CD4-positive, alpha-beta memory T cell (primary cell): ENCODE results near the gene RIPK1. TPM values are rescaled to one million over a fixed set of nuclear protein-coding genes. Genes with fewer than 3 reads are reported as not detected.

Experiments used
- CTCF ChIA-PET: fragments of 350-600 bp; sonication (Branson Sonifier 250); formaldehyde crosslinking; loops from one replicate; lab custom pipeline; 2021; ENCODE audit warnings: inconsistent platforms; ENCODE audit not compliant: partially characterized antibody; lab: Charles Lee
- POLR2A ChIA-PET: fragments of 350-600 bp; sonication (Branson Sonifier 250); formaldehyde crosslinking; loops from one replicate; lab custom pipeline; 2021; ENCODE audit not compliant: partially characterized antibody; lab: Charles Lee
- DNase-seq, 5 donors: peaks; one replicate each; pipeline versions ENCODE4 v3.0.0 to v3.0.0-alpha.2; 2020 to 2022; ENCODE audit warnings: mixed read lengths in 1 of 5
- H3K27ac ChIP-seq: one replicate; pipeline ENCODE4 v1.7.0; 2013; ENCODE audit warnings: low read depth, low read length
- H3K27me3 ChIP-seq: 2 replicates; pipeline ENCODE4 v1.7.0; 2013; ENCODE audit warnings: mild to moderate bottlenecking, low read length, moderate library complexity; ENCODE audit not compliant: insufficient read depth
- H3K36me3 ChIP-seq: 2 replicates; pipeline ENCODE4 v1.7.0; 2013; ENCODE audit warnings: mild to moderate bottlenecking, low read length, moderate library complexity; ENCODE audit not compliant: insufficient read depth
- H3K4me1 ChIP-seq: 2 replicates; pipeline ENCODE4 v1.7.0; 2013; ENCODE audit warnings: mild to moderate bottlenecking, low read length, moderate library complexity; ENCODE audit not compliant: insufficient read depth
- H3K4me3 ChIP-seq, 2 donors: one replicate each; pipeline ENCODE4 v1.7.0; 2013; ENCODE audit warnings: low read length in 2 of 2, mild to moderate bottlenecking in 1 of 2
- H3K9me3 ChIP-seq, 2 donors: one replicate each; pipeline ENCODE4 v1.7.0; 2013; ENCODE audit warnings: low read length in 2 of 2, control low read depth in 1 of 2; ENCODE audit not compliant: control insufficient read depth in 1 of 2
- H3K27ac Mint-ChIP-seq, 7 donors: one replicate each; pipeline ENCODE4 v1.8.0; 2020 to 2021; ENCODE audit warnings: mixed read lengths in 7 of 7, mild to moderate bottlenecking in 6 of 7, inconsistent platforms in 3 of 7, moderate library complexity in 3 of 7
- H3K27me3 Mint-ChIP-seq, 2 donors: one replicate each; pipeline ENCODE4 v1.8.0; 2020 to 2021; ENCODE audit warnings: mixed read lengths in 2 of 2
- H3K36me3 Mint-ChIP-seq, 2 donors: one replicate each; pipeline ENCODE4 v1.8.0; 2020 to 2021; ENCODE audit warnings: mixed read lengths in 2 of 2, inconsistent platforms in 1 of 2, mild to moderate bottlenecking in 1 of 2
- H3K4me1 Mint-ChIP-seq, 4 donors: one replicate each; pipeline ENCODE4 v1.8.0; 2020 to 2021; ENCODE audit warnings: mixed read lengths in 4 of 4, mild to moderate bottlenecking in 1 of 4
- H3K4me3 Mint-ChIP-seq, 8 donors: one replicate each; pipeline ENCODE4 v1.8.0; 2020 to 2021; ENCODE audit warnings: mixed read lengths in 8 of 8, mild to moderate bottlenecking in 7 of 8, moderate library complexity in 6 of 8, inconsistent platforms in 3 of 8
- H3K9me3 Mint-ChIP-seq, 8 donors: one replicate each; pipeline ENCODE4 v1.8.0; 2020 to 2021; ENCODE audit warnings: mixed read lengths in 8 of 8, mild to moderate bottlenecking in 5 of 8, inconsistent platforms in 3 of 8, moderate library complexity in 1 of 8
- intact Hi-C: fragments of 100-400 bp; cut with micrococcal nuclease; formaldehyde crosslinking; loops from one replicate; pipeline ENCODE4 v1.15.1; 2023
- polyA plus RNA-seq, 2 donors: library from polyadenylated mRNA; unstranded; fragments of 300-500 nt; fragmentation: Illumina TruSeq; gene quantifications; one replicate each; pipeline ENCODE4 v1.2.3, GENCODE V29; 2021
- total RNA-seq, 2 experiments: library from RNA; stranded (reverse); gene quantifications; one replicate each; pipeline ENCODE4 v1.2.3, GENCODE V29; 2021

The RIPK1 gene
- total and polyA plus RNA-seq, 4 experiments from 2014 or later, result 13.1 to 39.0 (median 34.8) TPM

DNA sequence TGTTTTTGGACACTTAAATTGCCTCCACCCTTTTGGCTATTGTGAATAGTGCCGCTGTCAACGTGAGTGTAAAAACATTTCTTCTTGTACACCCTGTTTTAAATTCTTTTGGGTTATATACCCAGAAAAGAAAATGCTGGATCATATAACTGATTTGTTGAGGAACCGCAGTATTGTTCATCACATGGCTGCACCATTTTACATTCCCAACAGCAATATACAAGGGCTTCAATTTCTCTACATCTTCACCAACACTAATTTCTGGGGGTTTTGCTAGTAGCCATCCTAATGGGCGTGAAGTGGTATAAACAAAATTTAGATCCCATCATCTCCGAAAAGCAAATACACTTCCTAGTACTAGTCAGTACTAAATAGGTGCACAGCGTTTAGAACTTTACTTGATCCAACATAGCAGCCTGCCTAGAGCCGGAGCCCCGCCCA, 49.6 kb downstream of the RIPK1 start:
- intact Hi-C loops, result loop anchor here (1.0 to 2.0 kb wide), 11 partner anchors 39 to 1017 kb away; partner anchors contain the start of genes ECI2, NQO2, PSMG4 and SLC22A23
- Mint-ChIP-seq H3K27me3 (no peaks in the 10 kb centered on the region), H3K9me3 (no peaks in the 10 kb centered on the region), H3K27ac (peak overlapping the region; percentile 93 to 97 (median 96)), H3K4me3 (peak overlapping the region; percentile 75 to 96 (median 91)), H3K36me3 (peaks cover 11 to 21% of the 10 kb centered on the region in 2 donors), H3K4me1 (peaks cover 7 to 20% (median 14%) of the 10 kb centered on the region in 4 donors)
- peaks cover 17% of the 10 kb centered on the region for H3K36me3 ChIP-seq
- H3K27ac ChIP-seq, result peak overlapping the region; percentile 87
- H3K4me3 ChIP-seq, result peak overlapping the region; percentile 71 to 94
- ChIA-PET CTCF (interaction anchor here (0.6 kb wide), 1 partner anchor 51 kb away, joined by 3 read pairs; no protein-coding TSS in a partner anchor), POLR2A (interaction anchor here (1.0 to 1.6 kb wide), 6 partner anchors 39 to 900 kb away, joined by 3 to 9 read pairs (median 4); partner anchors contain the start of genes PSMG4, RIPK1 and TUBB2A)
- H3K4me1 ChIP-seq, result peaks cover 14% of the 10 kb centered on the region
- DNase-seq, result no peak
- H3K27me3 ChIP-seq, result no peaks in the 10 kb centered on the region
- H3K9me3 ChIP-seq, result no peaks in the 10 kb centered on the region

DNA sequence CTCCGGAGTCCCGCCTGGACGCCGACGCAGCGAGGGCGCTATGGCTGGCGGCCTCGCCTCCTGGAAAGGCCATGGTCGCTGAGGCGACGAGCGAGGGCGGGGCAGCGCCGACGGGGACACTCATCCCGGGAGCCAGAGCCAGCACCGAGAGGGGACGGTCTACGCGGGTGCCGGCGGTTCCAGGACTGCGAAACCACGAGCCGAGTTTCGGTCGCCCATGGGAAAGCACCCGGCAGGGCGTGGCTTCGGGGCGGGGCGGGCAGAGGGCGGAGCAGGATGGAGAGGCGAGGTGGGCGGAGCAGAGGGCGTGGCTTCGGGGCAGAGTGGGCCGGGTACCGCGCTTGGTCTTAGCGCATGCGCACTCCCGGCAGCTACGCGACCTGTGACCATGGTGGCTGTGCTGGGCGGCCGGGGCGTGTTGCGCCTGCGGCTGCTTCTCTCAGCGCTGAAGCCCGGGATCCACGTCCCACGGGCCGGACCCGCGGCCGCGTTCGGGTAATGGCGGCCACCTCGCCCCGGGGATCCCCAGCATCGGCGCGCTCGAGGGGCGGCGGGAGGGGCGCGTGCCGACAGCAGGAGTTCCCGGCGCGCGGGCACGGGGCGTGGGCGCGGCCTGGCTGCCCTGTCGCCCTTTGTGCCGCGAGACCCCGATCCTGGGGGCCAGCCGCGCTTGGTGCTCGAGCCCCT, 50.2 kb downstream of the RIPK1 start, which contains the start of gene BPHL:
BPHL (plus strand) TSS at position 359 of the 687 bp plus-strand sequence; CDS start at position 389, 30 bp downstream.
- intact Hi-C loops, result loop anchor here (1.0 to 2.0 kb wide), 11 partner anchors 39 to 1017 kb away; partner anchors contain the start of genes ECI2, NQO2, PSMG4 and SLC22A23
- peak; percentile 98 to 100 (median 99) for DNase-seq
- Mint-ChIP-seq H3K4me3 (peak within 1 kb of the TSS; percentile 75 to 96 (median 91)), H3K9me3 (no peaks in the 10 kb centered on the region), H3K4me1 (peaks cover 7 to 20% (median 14%) of the 10 kb centered on the region in 4 donors), H3K27ac (peak within 1 kb of the TSS; percentile 93 to 97 (median 96)), H3K27me3 (no peaks in the 10 kb centered on the region), H3K36me3 (peaks cover 5 to 15% of the 10 kb centered on the region in 2 donors)
- Histone ChIP-seq H3K27me3 (no peaks in the 10 kb centered on the region), H3K27ac (peak within 1 kb of the TSS; percentile 87), H3K9me3 (no peaks in the 10 kb centered on the region), H3K4me3 (peak within 1 kb of the TSS; percentile 76 to 94), H3K4me1 (peaks cover 14% of the 10 kb centered on the region), H3K36me3 (peaks cover 11% of the 10 kb centered on the region)
- CTCF ChIA-PET, result interaction anchor here (0.6 to 1.4 kb wide), 2 partner anchors 51 to 141 kb away, joined by 3 read pairs; partner anchors contain the start of gene PSMG4
- POLR2A ChIA-PET, result interaction anchor here (1.0 to 1.7 kb wide), 6 partner anchors 39 to 900 kb away, joined by 3 to 9 read pairs (median 4); partner anchors contain the start of genes PSMG4, RIPK1 and TUBB2A

DNA sequence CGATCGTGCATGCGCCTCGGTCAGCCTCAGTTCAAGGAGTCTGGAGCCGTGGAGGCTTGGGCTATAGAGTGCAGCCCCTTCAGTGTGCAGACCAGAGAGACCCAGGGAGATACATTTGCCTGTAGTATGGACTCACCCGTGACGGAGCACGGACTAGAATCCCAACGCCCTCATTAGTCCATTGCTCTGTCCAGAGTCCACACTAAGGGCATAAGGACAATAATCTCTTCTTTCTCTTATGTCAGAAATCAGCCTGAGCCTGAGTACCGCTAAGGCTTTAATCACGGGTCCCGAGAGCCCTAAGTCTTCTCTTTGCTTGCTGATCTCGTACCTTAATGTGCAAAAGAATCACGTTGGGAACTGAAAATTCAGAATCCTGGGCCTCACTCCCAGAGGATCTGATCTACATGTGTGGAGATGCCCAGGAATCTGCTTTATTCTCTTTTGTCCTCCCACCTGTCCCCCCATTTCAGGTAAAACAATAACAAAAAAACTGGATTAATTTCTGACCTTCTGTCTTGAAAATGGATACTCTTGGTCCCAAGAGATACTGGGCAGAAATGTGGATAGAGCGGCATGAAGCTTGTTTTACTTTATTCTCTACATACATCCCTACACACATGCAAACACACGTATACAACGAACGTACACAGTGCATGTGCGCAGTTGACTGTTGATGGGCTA, 50.9 kb downstream of the RIPK1 start:
- H3K27me3 Mint-ChIP-seq, result no peaks in the 10 kb centered on the region
- H3K9me3 Mint-ChIP-seq, result no peaks in the 10 kb centered on the region
- H3K9me3 ChIP-seq, result no peaks in the 10 kb centered on the region
- H3K4me3 ChIP-seq, result peak overlapping the region; percentile 76 to 94
- no peaks in the 10 kb centered on the region for H3K27me3 ChIP-seq
- peak overlapping the region; percentile 87 for H3K27ac ChIP-seq
- peaks cover 4 to 12% of the 10 kb centered on the region in 2 donors for H3K36me3 Mint-ChIP-seq
- POLR2A ChIA-PET, result interaction anchor here (0.8 to 1.7 kb wide), 9 partner anchors 38 to 899 kb away, joined by 3 to 9 read pairs (median 4); partner anchors contain the start of genes PSMG4, RIPK1 and TUBB2A
- DNase-seq, result no peak
- peaks cover 4% of the 10 kb centered on the region for H3K36me3 ChIP-seq
- H3K4me3 Mint-ChIP-seq, result peak overlapping the region; percentile 74 to 96 (median 91)
- peaks cover 14% of the 10 kb centered on the region for H3K4me1 ChIP-seq
- peaks cover 7 to 20% (median 14%) of the 10 kb centered on the region in 4 donors for H3K4me1 Mint-ChIP-seq
- intact Hi-C loops, result loop anchor here (2.0 kb wide), 2 partner anchors 140 to 902 kb away; partner anchors contain the start of gene PSMG4
- CTCF ChIA-PET, result interaction anchor here (0.8 to 4.8 kb wide), 7 partner anchors 38 to 140 kb away, joined by 3 to 26 read pairs (median 3); partner anchors contain the start of genes PSMG4 and TUBB2A
- H3K27ac Mint-ChIP-seq, result peak overlapping the region; percentile 18 to 97 (median 86)

DNA sequence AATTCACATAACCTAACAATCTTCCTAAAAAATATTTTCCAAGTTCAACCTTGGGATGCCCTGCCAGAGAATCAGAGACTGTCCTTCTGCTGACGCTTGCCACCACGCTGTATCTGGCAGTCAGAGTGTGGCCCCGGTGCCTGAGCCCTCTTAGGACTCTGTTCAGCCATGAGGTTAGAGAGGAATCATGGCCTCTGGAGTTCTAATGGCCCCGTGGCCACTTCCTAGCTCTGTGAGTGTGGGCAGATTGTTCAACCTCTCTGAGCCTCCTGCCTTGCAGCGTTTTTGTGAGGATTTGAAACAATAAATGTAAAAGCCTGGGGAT, 52.4 kb downstream of the RIPK1 start:
- no peaks in the 10 kb centered on the region for H3K27me3 ChIP-seq
- ChIA-PET CTCF (interaction anchor here (1.1 to 4.8 kb wide), 2 partner anchors 129 to 130 kb away, joined by 4 to 26 read pairs; no protein-coding TSS in a partner anchor), POLR2A (interaction anchor here (0.9 kb wide), 1 partner anchor 47 kb away, joined by 3 read pairs; no protein-coding TSS in a partner anchor)
- Mint-ChIP-seq H3K27ac (peak overlapping the region in 1 of 7 donors; percentile 24), H3K9me3 (no peaks in the 10 kb centered on the region), H3K27me3 (no peaks in the 10 kb centered on the region), H3K4me1 (peaks cover 7 to 20% (median 14%) of the 10 kb centered on the region in 4 donors), H3K4me3 (peak overlapping the region in 3 of 8 donors; percentile 6 to 49 (median 48)), H3K36me3 (peaks cover 0 to 5% of the 10 kb centered on the region in 2 donors)
- intact Hi-C loops, result no loop called here
- H3K9me3 ChIP-seq, result no peaks in the 10 kb centered on the region
- H3K4me1 ChIP-seq, result peaks cover 14% of the 10 kb centered on the region
- no peak overlapping the region for H3K4me3 ChIP-seq
- no peaks in the 10 kb centered on the region for H3K36me3 ChIP-seq
- DNase-seq, result no peak
- no peak overlapping the region for H3K27ac ChIP-seq

DNA sequence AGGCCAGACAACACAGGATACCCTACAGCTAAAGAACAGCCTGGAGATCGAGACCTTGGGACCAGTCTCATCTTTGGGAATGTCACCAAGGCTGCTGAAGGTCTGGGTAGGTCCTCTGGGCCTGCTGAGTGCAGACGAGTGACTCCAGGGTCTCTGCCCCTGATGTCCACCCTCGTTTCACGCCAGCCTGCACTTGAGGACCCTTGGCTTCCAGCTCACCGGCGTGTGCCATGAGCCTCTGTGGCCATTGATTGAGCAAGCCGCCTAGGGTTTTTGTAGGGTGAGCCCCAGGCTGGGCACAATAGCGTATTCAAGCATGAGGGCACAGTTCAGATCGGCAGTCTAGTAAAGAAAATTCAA, 54.5 kb downstream of the RIPK1 start:
- Mint-ChIP-seq H3K4me3 (no peak overlapping the region), H3K9me3 (no peaks in the 10 kb centered on the region), H3K36me3 (peaks cover 0 to 3% of the 10 kb centered on the region in 2 donors), H3K27me3 (no peaks in the 10 kb centered on the region), H3K27ac (no peak overlapping the region), H3K4me1 (peaks cover 7 to 18% (median 9%) of the 10 kb centered on the region in 4 donors)
- no peak overlapping the region for H3K4me3 ChIP-seq
- no peak for DNase-seq
- H3K9me3 ChIP-seq, result no peaks in the 10 kb centered on the region
- POLR2A ChIA-PET, result no interaction called here
- H3K4me1 ChIP-seq, result peaks cover 11% of the 10 kb centered on the region
- H3K27ac ChIP-seq, result no peak overlapping the region
- H3K27me3 ChIP-seq, result no peaks in the 10 kb centered on the region
- intact Hi-C loops, result no loop called here
- CTCF ChIA-PET, result interaction anchor here (0.6 to 4.8 kb wide), 2 partner anchors 128 to 137 kb away, joined by 3 to 26 read pairs; no protein-coding TSS in a partner anchor
- no peaks in the 10 kb centered on the region for H3K36me3 ChIP-seq

DNA sequence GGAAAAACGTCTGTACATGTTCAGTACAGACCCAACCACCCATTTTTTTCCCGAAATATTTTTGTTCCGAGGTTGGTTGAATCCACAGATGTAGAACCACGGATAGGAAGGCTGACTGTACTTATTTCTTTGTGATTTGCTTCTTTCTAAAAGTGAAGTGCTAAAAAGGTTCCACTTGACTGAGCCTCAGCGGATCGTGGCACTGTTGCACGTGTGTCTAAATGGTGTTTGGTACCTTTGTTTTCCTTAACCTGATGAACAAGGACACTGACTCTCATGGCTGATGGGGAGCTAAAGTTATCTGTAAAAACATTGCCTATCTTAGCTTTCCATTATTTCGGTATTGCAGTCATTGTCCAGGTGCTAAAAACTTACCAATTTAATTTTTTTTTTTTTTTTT, 56.4 kb downstream of the RIPK1 start:
- POLR2A ChIA-PET, result no interaction called here
- H3K4me1 ChIP-seq, result no peaks in the 10 kb centered on the region
- H3K36me3 Mint-ChIP-seq, result peaks cover 7 to 9% of the 10 kb centered on the region in 2 donors
- H3K27me3 Mint-ChIP-seq, result no peaks in the 10 kb centered on the region
- no peak overlapping the region for H3K4me3 Mint-ChIP-seq
- no peaks in the 10 kb centered on the region for H3K36me3 ChIP-seq
- H3K27ac ChIP-seq, result no peak overlapping the region
- H3K27me3 ChIP-seq, result no peaks in the 10 kb centered on the region
- intact Hi-C loops, result no loop called here
- H3K27ac Mint-ChIP-seq, result no peak overlapping the region
- no peaks in the 10 kb centered on the region for H3K9me3 ChIP-seq
- peaks cover 0 to 4% (median 0%) of the 10 kb centered on the region in 4 donors for H3K4me1 Mint-ChIP-seq
- H3K9me3 Mint-ChIP-seq, result no peaks in the 10 kb centered on the region
- H3K4me3 ChIP-seq, result no peak overlapping the region
- no peak for DNase-seq
- CTCF ChIA-PET, result interaction anchor here (1.0 to 1.2 kb wide), 8 partner anchors 14 to 853 kb away, joined by 3 to 10 read pairs (median 3); no protein-coding TSS in a partner anchor
